Measurements from ENCODE around the gene SNRK. TPM values are rescaled to one million over a fixed set of nuclear protein-coding genes. Genes with fewer than 3 reads are reported as not detected.

The SNRK gene
- total RNA-seq, 4 donors from 2014 or later, result 42.9 to 64.0 (median 49.1) TPM

DNA sequence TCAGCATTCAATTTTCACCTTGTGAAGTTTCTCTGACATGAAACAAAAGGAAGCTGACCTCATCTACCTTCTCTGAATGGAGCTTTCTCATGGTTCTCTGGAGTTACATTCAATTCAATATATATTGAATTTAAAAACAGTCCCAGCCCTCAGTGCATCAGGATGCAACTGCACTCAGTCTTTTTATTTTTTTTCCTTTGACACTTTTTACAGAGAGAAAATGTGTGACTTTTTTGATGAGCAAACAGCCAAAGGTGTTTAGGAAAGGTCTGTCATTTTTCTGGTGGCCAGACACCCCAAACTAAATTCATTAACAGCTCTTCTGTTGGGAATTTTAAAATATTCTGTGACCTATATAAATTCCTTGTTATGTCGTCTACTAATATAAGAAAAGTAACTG is 19.3 kb upstream of the SNRK start:
- H3K4me3 ChIP-seq, result no peak overlapping the region
- TF ChIP-seq, protein P1, sequence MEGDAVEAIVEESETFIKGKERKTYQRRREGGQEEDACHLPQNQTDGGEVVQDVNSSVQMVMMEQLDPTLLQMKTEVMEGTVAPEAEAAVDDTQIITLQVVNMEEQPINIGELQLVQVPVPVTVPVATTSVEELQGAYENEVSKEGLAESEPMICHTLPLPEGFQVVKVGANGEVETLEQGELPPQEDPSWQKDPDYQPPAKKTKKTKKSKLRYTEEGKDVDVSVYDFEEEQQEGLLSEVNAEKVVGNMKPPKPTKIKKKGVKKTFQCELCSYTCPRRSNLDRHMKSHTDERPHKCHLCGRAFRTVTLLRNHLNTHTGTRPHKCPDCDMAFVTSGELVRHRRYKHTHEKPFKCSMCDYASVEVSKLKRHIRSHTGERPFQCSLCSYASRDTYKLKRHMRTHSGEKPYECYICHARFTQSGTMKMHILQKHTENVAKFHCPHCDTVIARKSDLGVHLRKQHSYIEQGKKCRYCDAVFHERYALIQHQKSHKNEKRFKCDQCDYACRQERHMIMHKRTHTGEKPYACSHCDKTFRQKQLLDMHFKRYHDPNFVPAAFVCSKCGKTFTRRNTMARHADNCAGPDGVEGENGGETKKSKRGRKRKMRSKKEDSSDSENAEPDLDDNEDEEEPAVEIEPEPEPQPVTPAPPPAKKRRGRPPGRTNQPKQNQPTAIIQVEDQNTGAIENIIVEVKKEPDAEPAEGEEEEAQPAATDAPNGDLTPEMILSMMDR (IDR thresholded peaks at IDR 0.05), result no peak
- no peak for TF ChIP-seq EP300 (IDR thresholded peaks at IDR 0.05)
- TF ChIP-seq POLR2AphosphoS5 (IDR thresholded peaks at IDR 0.05), result no peak
- no peak for TF ChIP-seq POLR2A (IDR thresholded peaks at IDR 0.05)
- H3K27ac ChIP-seq, result no peak overlapping the region
- WGBS, 2 donors (ENCODE audit: low coverage in 1 of 2), result 67 to 80% methylated on average over 1 of the region's 1 CpG
- no peaks in the 10 kb centered on the region for H3K27me3 ChIP-seq
- H3K4me1 ChIP-seq, result no peaks in the 10 kb centered on the region
- no peak for ATAC-seq
- no peaks in the 10 kb centered on the region for H3K9me3 ChIP-seq
- no peaks in the 10 kb centered on the region for H3K36me3 ChIP-seq

DNA sequence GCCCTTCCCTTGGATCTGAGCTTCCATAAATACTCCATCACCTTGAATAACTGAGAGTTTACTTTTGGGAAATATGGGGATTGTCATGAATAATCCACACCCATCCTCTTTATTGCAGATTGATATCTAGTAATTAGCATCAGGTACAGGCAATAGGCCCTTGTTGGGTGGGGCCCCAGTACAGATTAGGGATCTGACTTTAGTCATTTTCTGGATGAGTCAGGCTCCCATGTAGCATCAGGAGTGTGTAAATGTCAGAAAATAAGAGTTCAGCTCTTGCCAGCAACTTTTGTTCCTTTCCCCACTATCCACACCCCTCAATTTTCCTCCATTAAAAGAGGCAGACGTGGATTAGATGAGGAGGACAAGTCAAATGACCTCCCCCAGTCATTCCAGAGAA is 17.7 kb upstream of the SNRK start:
- no peak overlapping the region for H3K4me3 ChIP-seq
- ATAC-seq, result no peak
- no peaks in the 10 kb centered on the region for H3K9me3 ChIP-seq
- no peaks in the 10 kb centered on the region for H3K27me3 ChIP-seq
- 50 to 75% methylated on average over 1 of the region's 1 CpG for WGBS, 2 donors (ENCODE audit: low coverage in 1 of 2)
- TF ChIP-seq EP300 (IDR thresholded peaks at IDR 0.05), result no peak
- no peak for TF ChIP-seq POLR2A (IDR thresholded peaks at IDR 0.05)
- TF ChIP-seq, protein P1 (IDR thresholded peaks at IDR 0.05), result no peak
- no peak for TF ChIP-seq POLR2AphosphoS5 (IDR thresholded peaks at IDR 0.05)
- H3K36me3 ChIP-seq, result no peaks in the 10 kb centered on the region
- no peaks in the 10 kb centered on the region for H3K4me1 ChIP-seq
- H3K27ac ChIP-seq, result no peak overlapping the region

DNA sequence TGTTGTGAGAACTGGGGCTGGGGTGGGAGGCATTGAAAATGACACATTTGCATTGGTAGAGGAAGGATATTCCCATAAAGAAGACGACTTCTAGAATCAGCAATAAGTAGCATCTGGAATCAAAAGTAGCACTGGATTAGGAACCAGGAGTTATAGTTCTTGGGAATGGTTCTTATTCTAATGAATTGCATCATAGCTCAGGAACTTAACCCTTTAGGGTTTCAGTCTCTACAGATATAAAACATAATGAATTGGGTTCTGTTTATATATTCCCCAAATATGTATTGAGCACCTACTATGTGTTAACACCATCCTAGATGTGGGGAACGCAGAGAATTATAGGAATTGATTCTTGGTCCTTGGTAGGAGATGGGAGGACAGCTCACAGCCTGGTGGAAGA is 16.3 kb upstream of the SNRK start:
- no peak for ATAC-seq
- Histone ChIP-seq H3K9me3 (no peaks in the 10 kb centered on the region), H3K27ac (no peak overlapping the region), H3K4me3 (no peak overlapping the region), H3K4me1 (no peaks in the 10 kb centered on the region), H3K36me3 (no peaks in the 10 kb centered on the region), H3K27me3 (no peaks in the 10 kb centered on the region)
- 65 to 71% methylated on average over 2 of the region's 2 CpGs for WGBS, 2 donors (ENCODE audit: low coverage in 1 of 2)
- no peak for TF ChIP-seq POLR2A (IDR thresholded peaks at IDR 0.05)
- no peak for TF ChIP-seq POLR2AphosphoS5 (IDR thresholded peaks at IDR 0.05)
- TF ChIP-seq EP300 (IDR thresholded peaks at IDR 0.05), result no peak
- TF ChIP-seq, protein P1 (IDR thresholded peaks at IDR 0.05), result no peak

DNA sequence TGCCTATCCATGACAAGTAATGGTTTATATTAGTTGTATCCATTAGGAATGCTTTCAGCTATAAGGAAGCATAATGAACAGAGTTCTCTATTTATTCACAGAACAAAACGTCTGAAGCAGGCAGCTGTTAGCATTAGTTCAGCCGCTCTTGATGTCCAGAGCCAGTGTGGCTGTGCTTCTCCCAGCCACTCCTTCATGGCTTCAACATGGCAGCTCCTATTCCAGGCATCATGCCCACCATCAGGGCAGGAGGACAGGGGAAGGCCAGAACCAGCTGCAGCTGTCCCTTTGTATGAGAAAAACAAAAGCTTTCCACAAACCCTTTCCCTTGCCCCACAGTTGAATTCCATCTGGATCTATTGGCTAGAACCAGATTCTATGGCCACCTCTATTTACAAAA is 12.9 kb upstream of the SNRK start:
- TF ChIP-seq, protein P1 (IDR thresholded peaks at IDR 0.05), result no peak
- no peak for TF ChIP-seq POLR2AphosphoS5 (IDR thresholded peaks at IDR 0.05)
- TF ChIP-seq POLR2A (IDR thresholded peaks at IDR 0.05), result no peak
- TF ChIP-seq EP300 (IDR thresholded peaks at IDR 0.05), result no peak
- no peak overlapping the region for H3K27ac ChIP-seq
- 48 to 57% methylated on average over 1 to 2 of the region's 2 CpGs for WGBS, 2 donors (ENCODE audit: low coverage in 1 of 2)
- no peaks in the 10 kb centered on the region for H3K4me1 ChIP-seq
- no peaks in the 10 kb centered on the region for H3K9me3 ChIP-seq
- no peaks in the 10 kb centered on the region for H3K27me3 ChIP-seq
- ATAC-seq, result no peak
- no peaks in the 10 kb centered on the region for H3K36me3 ChIP-seq
- H3K4me3 ChIP-seq, result no peak overlapping the region

DNA sequence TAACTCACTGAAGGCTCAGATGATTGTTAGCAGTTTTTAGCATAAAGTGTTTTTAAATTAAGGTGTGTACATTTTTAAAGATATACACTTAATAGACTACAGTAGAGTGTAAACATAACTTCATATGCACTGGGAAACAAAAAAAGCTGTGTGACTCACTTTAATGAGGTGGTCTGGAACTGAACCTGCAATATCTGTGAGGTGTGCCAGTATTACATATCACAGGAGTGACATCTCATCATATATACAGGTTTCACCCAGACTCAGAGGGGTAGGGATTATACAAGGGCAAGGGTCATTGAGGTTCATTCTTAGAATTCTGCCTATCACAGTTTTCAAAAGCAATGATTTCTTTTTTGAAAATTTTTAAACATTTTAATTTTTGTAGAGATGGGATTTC is 7.3 kb upstream of the SNRK start:
- Histone ChIP-seq H3K4me1 (no peaks in the 10 kb centered on the region), H3K27me3 (no peaks in the 10 kb centered on the region), H3K4me3 (no peak overlapping the region), H3K36me3 (no peaks in the 10 kb centered on the region), H3K27ac (no peak overlapping the region), H3K9me3 (no peaks in the 10 kb centered on the region)
- ATAC-seq, result no peak
- TF ChIP-seq, protein P1 (IDR thresholded peaks at IDR 0.05), result no peak
- TF ChIP-seq EP300 (IDR thresholded peaks at IDR 0.05), result no peak
- TF ChIP-seq POLR2AphosphoS5 (IDR thresholded peaks at IDR 0.05), result no peak
- TF ChIP-seq POLR2A (IDR thresholded peaks at IDR 0.05), result no peak

Data from gastroesophageal sphincter (tissue), 4 donors.